Measurements from ENCODE around the gene CDC45. TPM values are rescaled to one million over a fixed set of nuclear protein-coding genes. Genes with fewer than 3 reads are reported as not detected.

CDC45 gene
- total and polyA plus RNA-seq, 4 experiments from 2014 or later, result 0.53 to 0.64 (median 0.57) TPM; not detected in 1

GRCh38 chr22:19463491-19464469 lies 15.9 kb upstream of the CDC45 start:
- Histone ChIP-seq H3K36me3 (ENCODE audit: insufficient read depth, low read length) (peaks cover 59% of the 10 kb centered on the region), H3K27me3 (ENCODE audit: insufficient read depth, low read length) (no peaks in the 10 kb centered on the region), H3K9me3 (ENCODE audit: control insufficient read depth in 1 of 2, low read length in 2 of 2) (no peaks in the 10 kb centered on the region), H3K4me3 (ENCODE audit: low read length in 2 of 2) (no peak overlapping the region), H3K27ac (ENCODE audit: low read depth, low read length) (no peak overlapping the region), H3K4me1 (ENCODE audit: insufficient read depth, low read length) (peaks cover 11% of the 10 kb centered on the region)
- ChIA-PET POLR2A (ENCODE audit: partially characterized antibody) (no interaction called here), CTCF (ENCODE audit: partially characterized antibody) (interaction anchor here (1.2 kb wide), 2 partner anchors 43 to 165 kb away, joined by 3 read pairs; no protein-coding TSS in a partner anchor)
- DNase-seq, result no peak
- H3K4me1 Mint-ChIP-seq, result peaks cover 0 to 13% (median 4%) of the 10 kb centered on the region in 4 donors
- no peak overlapping the region for H3K4me3 Mint-ChIP-seq
- no peaks in the 10 kb centered on the region for H3K27me3 Mint-ChIP-seq
- H3K27ac Mint-ChIP-seq, result peak overlapping the region in 2 of 7 donors; percentile 29 to 38
- intact Hi-C loops (cut with micrococcal nuclease), result no loop called here
- peaks cover 31 to 72% of the 10 kb centered on the region in 2 donors for H3K36me3 Mint-ChIP-seq
- no peaks in the 10 kb centered on the region for H3K9me3 Mint-ChIP-seq

- H3K4me1 Mint-ChIP-seq, result peaks cover 0 to 13% (median 4%) of the 10 kb centered on the region in 4 donors
- ChIA-PET CTCF (ENCODE audit: partially characterized antibody) (interaction anchor here (1.2 kb wide), 2 partner anchors 43 to 165 kb away, joined by 3 read pairs; no protein-coding TSS in a partner anchor), POLR2A (ENCODE audit: partially characterized antibody) (no interaction called here)
- H3K36me3 Mint-ChIP-seq, result peaks cover 36 to 77% of the 10 kb centered on the region in 2 donors
- H3K27ac Mint-ChIP-seq, result peak overlapping the region in 1 of 7 donors; percentile 38
- H3K9me3 ChIP-seq (ENCODE audit: control insufficient read depth in 1 of 2, low read length in 2 of 2), result no peaks in the 10 kb centered on the region
- no peaks in the 10 kb centered on the region for H3K9me3 Mint-ChIP-seq
- H3K4me1 ChIP-seq (ENCODE audit: insufficient read depth, low read length), result peaks cover 11% of the 10 kb centered on the region
- intact Hi-C loops (cut with micrococcal nuclease), result no loop called here
- no peak for DNase-seq
- H3K36me3 ChIP-seq (ENCODE audit: insufficient read depth, low read length), result peaks cover 66% of the 10 kb centered on the region
- H3K27me3 ChIP-seq (ENCODE audit: insufficient read depth, low read length), result no peaks in the 10 kb centered on the region
- no peak overlapping the region for H3K4me3 Mint-ChIP-seq
- no peak overlapping the region for H3K4me3 ChIP-seq (ENCODE audit: low read length in 2 of 2)
- no peaks in the 10 kb centered on the region for H3K27me3 Mint-ChIP-seq
- no peak overlapping the region for H3K27ac ChIP-seq (ENCODE audit: low read depth, low read length)
Observed at GRCh38 chr22:19464546-19464945, 15.2 kb upstream of the CDC45 start.

GRCh38 chr22:19464975-19465374 lies 14.7 kb upstream of the CDC45 start:
- Histone ChIP-seq H3K27me3 (ENCODE audit: insufficient read depth, low read length) (no peaks in the 10 kb centered on the region), H3K36me3 (ENCODE audit: insufficient read depth, low read length) (peaks cover 71% of the 10 kb centered on the region), H3K27ac (ENCODE audit: low read depth, low read length) (no peak overlapping the region), H3K9me3 (ENCODE audit: control insufficient read depth in 1 of 2, low read length in 2 of 2) (no peaks in the 10 kb centered on the region), H3K4me3 (ENCODE audit: low read length in 2 of 2) (no peak overlapping the region), H3K4me1 (ENCODE audit: insufficient read depth, low read length) (peaks cover 11% of the 10 kb centered on the region)
- Mint-ChIP-seq H3K27ac (peak overlapping the region in 1 of 7 donors; percentile 38), H3K36me3 (peaks cover 38 to 80% of the 10 kb centered on the region in 2 donors), H3K4me3 (no peak overlapping the region), H3K9me3 (no peaks in the 10 kb centered on the region), H3K27me3 (no peaks in the 10 kb centered on the region), H3K4me1 (peaks cover 0 to 13% (median 4%) of the 10 kb centered on the region in 4 donors)
- CTCF ChIA-PET (ENCODE audit: partially characterized antibody), result interaction anchor here (1.3 kb wide), 1 partner anchor 12 kb away, joined by 4 read pairs; no protein-coding TSS in a partner anchor
- POLR2A ChIA-PET (ENCODE audit: partially characterized antibody), result no interaction called here
- DNase-seq, result no peak
- intact Hi-C loops (cut with micrococcal nuclease), result no loop called here

DNA sequence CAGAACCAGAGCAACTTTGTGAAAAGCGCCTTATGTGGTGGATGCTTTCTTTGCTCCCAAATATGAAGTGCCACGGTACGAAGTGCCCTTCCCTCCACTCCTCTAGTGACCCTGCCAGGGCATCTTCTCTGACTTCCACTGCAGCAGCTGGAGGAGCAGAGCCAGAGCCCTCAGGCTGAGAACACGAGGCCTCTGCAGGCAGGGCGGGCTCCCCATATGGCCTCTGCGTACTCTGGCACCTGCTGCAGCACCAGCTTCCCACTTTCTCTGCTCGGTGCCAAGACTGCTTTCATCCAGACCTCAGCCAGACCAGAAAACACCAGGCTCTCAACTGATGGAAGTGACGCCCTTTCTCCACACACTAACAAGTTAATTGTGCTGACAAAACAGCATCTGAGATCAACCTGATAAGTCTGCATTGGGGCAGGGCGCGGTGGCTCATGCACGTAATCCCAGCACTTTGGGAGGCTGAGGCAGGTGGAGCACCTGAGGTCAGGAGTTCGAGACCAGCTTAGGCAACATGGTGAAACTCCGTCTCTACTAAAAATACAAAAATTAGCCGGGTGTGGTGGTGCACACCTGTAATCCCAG lies 13.5 kb upstream of the CDC45 start:
- Histone ChIP-seq H3K27ac (ENCODE audit: low read depth, low read length) (no peak overlapping the region), H3K9me3 (ENCODE audit: control insufficient read depth in 1 of 2, low read length in 2 of 2) (no peaks in the 10 kb centered on the region), H3K4me1 (ENCODE audit: insufficient read depth, low read length) (peaks cover 11% of the 10 kb centered on the region), H3K4me3 (ENCODE audit: low read length in 2 of 2) (no peak overlapping the region), H3K27me3 (ENCODE audit: insufficient read depth, low read length) (no peaks in the 10 kb centered on the region), H3K36me3 (ENCODE audit: insufficient read depth, low read length) (peaks cover 79% of the 10 kb centered on the region)
- Mint-ChIP-seq H3K27me3 (no peaks in the 10 kb centered on the region), H3K9me3 (no peaks in the 10 kb centered on the region), H3K4me3 (no peak overlapping the region), H3K27ac (no peak overlapping the region), H3K36me3 (peaks cover 43 to 81% of the 10 kb centered on the region in 2 donors), H3K4me1 (peaks cover 0 to 13% (median 4%) of the 10 kb centered on the region in 4 donors)
- CTCF ChIA-PET (ENCODE audit: partially characterized antibody), result interaction anchor here (0.7 to 1.5 kb wide), 4 partner anchors 11 to 437 kb away, joined by 3 to 4 read pairs (median 4); no protein-coding TSS in a partner anchor
- intact Hi-C loops (cut with micrococcal nuclease), result no loop called here
- POLR2A ChIA-PET (ENCODE audit: partially characterized antibody), result interaction anchor here (1.0 to 1.6 kb wide), 3 partner anchors 11 to 19 kb away, joined by 3 to 7 read pairs (median 5); partner anchors contain the start of genes C22orf39, CDC45 and UFD1
- DNase-seq, result no peak

GRCh38 chr22:19466848-19467752 lies 12.6 kb upstream of the CDC45 start:
- Histone ChIP-seq H3K27me3 (ENCODE audit: insufficient read depth, low read length) (no peaks in the 10 kb centered on the region), H3K4me3 (ENCODE audit: low read length in 2 of 2) (no peak overlapping the region), H3K9me3 (ENCODE audit: control insufficient read depth in 1 of 2, low read length in 2 of 2) (no peaks in the 10 kb centered on the region), H3K4me1 (ENCODE audit: insufficient read depth, low read length) (peaks cover 11% of the 10 kb centered on the region), H3K36me3 (ENCODE audit: insufficient read depth, low read length) (peaks cover 84% of the 10 kb centered on the region), H3K27ac (ENCODE audit: low read depth, low read length) (no peak overlapping the region)
- H3K27me3 Mint-ChIP-seq, result no peaks in the 10 kb centered on the region
- no peak overlapping the region for H3K4me3 Mint-ChIP-seq
- no peaks in the 10 kb centered on the region for H3K9me3 Mint-ChIP-seq
- intact Hi-C loops (cut with micrococcal nuclease), result no loop called here
- H3K36me3 Mint-ChIP-seq, result peaks cover 52 to 83% of the 10 kb centered on the region in 2 donors
- ChIA-PET POLR2A (ENCODE audit: partially characterized antibody) (interaction anchor here (1.0 to 1.6 kb wide), 3 partner anchors 10 to 20 kb away, joined by 3 to 7 read pairs (median 5); partner anchors contain the start of genes C22orf39, CDC45 and UFD1), CTCF (ENCODE audit: partially characterized antibody) (interaction anchor here (0.7 to 1.5 kb wide), 3 partner anchors 13 to 436 kb away, joined by 3 to 4 read pairs (median 3); no protein-coding TSS in a partner anchor)
- peaks cover 0 to 13% (median 4%) of the 10 kb centered on the region in 4 donors for H3K4me1 Mint-ChIP-seq
- H3K27ac Mint-ChIP-seq, result no peak overlapping the region
- DNase-seq, result no peak

DNA sequence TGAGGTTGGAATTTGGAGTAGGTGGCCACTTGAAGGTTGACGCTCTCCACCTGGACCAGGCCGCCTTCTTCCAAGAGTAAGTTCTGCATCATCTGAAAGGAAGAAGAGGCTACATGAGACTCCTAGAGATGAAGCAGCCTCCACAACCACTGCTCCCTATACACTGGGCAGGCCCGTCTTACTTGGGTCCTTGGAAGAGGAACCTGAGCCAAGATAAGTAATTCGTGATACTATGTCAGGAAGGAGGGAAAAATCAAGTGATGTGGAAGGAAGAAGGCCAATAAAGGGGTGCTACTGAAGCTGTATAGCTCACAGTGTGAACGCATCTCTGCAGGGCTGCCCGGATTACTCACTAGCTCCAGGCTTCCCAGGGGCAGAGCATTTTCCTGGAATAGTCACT lies 11.8 kb upstream of the CDC45 start:
- peaks cover 88% of the 10 kb centered on the region for H3K36me3 ChIP-seq (ENCODE audit: insufficient read depth, low read length)
- ChIA-PET CTCF (ENCODE audit: partially characterized antibody) (interaction anchor here (1.5 kb wide), 1 partner anchor 14 kb away, joined by 3 read pairs; no protein-coding TSS in a partner anchor), POLR2A (ENCODE audit: partially characterized antibody) (no interaction called here)
- no peaks in the 10 kb centered on the region for H3K27me3 ChIP-seq (ENCODE audit: insufficient read depth, low read length)
- Mint-ChIP-seq H3K4me1 (peaks cover 0 to 13% (median 4%) of the 10 kb centered on the region in 4 donors), H3K27me3 (no peaks in the 10 kb centered on the region), H3K4me3 (no peak overlapping the region), H3K9me3 (no peaks in the 10 kb centered on the region), H3K27ac (no peak overlapping the region), H3K36me3 (peaks cover 57 to 88% of the 10 kb centered on the region in 2 donors)
- intact Hi-C loops (cut with micrococcal nuclease), result no loop called here
- no peak for DNase-seq
- peaks cover 11% of the 10 kb centered on the region for H3K4me1 ChIP-seq (ENCODE audit: insufficient read depth, low read length)
- no peak overlapping the region for H3K4me3 ChIP-seq (ENCODE audit: low read length in 2 of 2)
- H3K27ac ChIP-seq (ENCODE audit: low read depth, low read length), result no peak overlapping the region
- no peaks in the 10 kb centered on the region for H3K9me3 ChIP-seq (ENCODE audit: control insufficient read depth in 1 of 2, low read length in 2 of 2)
